ENCODE data around the gene RDM1.

GRCh38 chr17:35903451-35903850 is 27.1 kb downstream of the RDM1 start:
- TF ChIP-seq CTCF (conservative IDR thresholded peaks at IDR 0.05; ENCODE audit: low read depth in 2 of 2) = no peak
- TF ChIP-seq JUNB (IDR thresholded peaks at IDR 0.05; ENCODE audit: unreplicated experiment) = no peak
- TF ChIP-seq EZH2phosphoT487 (IDR thresholded peaks at IDR 0.05; ENCODE audit: unreplicated experiment) = no peak
- no peak for TF ChIP-seq EZH2 (IDR thresholded peaks at IDR 0.05; ENCODE audit: low read depth, unreplicated experiment)
- TF ChIP-seq REST (IDR thresholded peaks at IDR 0.05; ENCODE audit: unreplicated experiment) = no peak
- TF ChIP-seq ZNF114 (CRISPR knock-in tag; IDR thresholded peaks at IDR 0.05) = no peak
- TF ChIP-seq CREB1 (CRISPR knock-in tag; IDR thresholded peaks at IDR 0.05; ENCODE audit: low read depth) = no peak
- no peak for TF ChIP-seq POLR2AphosphoS5 (IDR thresholded peaks at IDR 0.05; ENCODE audit: low read depth)
- TF ChIP-seq NANOG (IDR thresholded peaks at IDR 0.05; ENCODE audit: borderline replicate concordance) = no peak
- TF ChIP-seq ZNF331 (CRISPR knock-in tag; IDR thresholded peaks at IDR 0.05; ENCODE audit: low read depth) = no peak
- no peak for TF ChIP-seq ETS1 (IDR thresholded peaks at IDR 0.05)
- TF ChIP-seq ZNF462 (CRISPR knock-in tag; IDR thresholded peaks at IDR 0.05) = no peak
- no peak for TF ChIP-seq STAT1 (IDR thresholded peaks at IDR 0.05; ENCODE audit: unreplicated experiment)
